Thoracic aorta endothelial cell (primary cell): ENCODE measurements around the gene PCDHB11. TPM values are rescaled to one million over a fixed set of nuclear protein-coding genes. Genes with fewer than 3 reads are reported as not detected.

ENCODE experiments used
- total RNA-seq: library from RNA; depleted of rRNA; stranded (reverse); fragments of >200 nt; gene quantifications from 2 replicates; pipeline ENCODE4 v1.2.3, GENCODE V29; 2012

The PCDHB11 gene
- 0.07 and 0.27 TPM in 2 replicates for total RNA-seq

GRCh38 chr5:141199359-141200235 lies at the start of gene PCDHB11:
Gene PCDHB11 (plus strand): TSS chr5:141199627. CDS start chr5:141199775, 148 bp downstream.

GRCh38 chr5:141149812-141150211 lies 49.6 kb upstream of the PCDHB11 start, which contains the start of gene PCDHB6:
Gene PCDHB6 (plus strand): TSS chr5:141150057. CDS start chr5:141150258, 201 bp downstream.

GRCh38 chr5:141172381-141173204 lies 26.8 kb upstream of the PCDHB11 start, which contains the start of gene PCDHB7:
Gene PCDHB7 (plus strand): TSS chr5:141172644. CDS start chr5:141172836, 192 bp downstream.

GRCh38 chr5:141177577-141178191 lies 21.7 kb upstream of the PCDHB11 start, which contains the start of gene PCDHB8:
Gene PCDHB8 (plus strand): TSS chr5:141177790. CDS start chr5:141178035, 245 bp downstream.

GRCh38 chr5:141182248-141182647 lies 17.2 kb upstream of the PCDHB11 start, which contains the start of gene PCDHB16:
Gene PCDHB16 (plus strand): TSS chr5:141182387. CDS start chr5:141182560, 173 bp downstream.

GRCh38 chr5:141186897-141187512 lies 12.4 kb upstream of the PCDHB11 start, which contains the start of gene PCDHB9:
Gene PCDHB9 (plus strand): TSS chr5:141187161. CDS start chr5:141187319, 158 bp downstream.

GRCh38 chr5:141192110-141192725 lies 7.2 kb upstream of the PCDHB11 start, which contains the start of gene PCDHB10:
Gene PCDHB10 (plus strand): TSS chr5:141192353. CDS start chr5:141192553, 200 bp downstream.

GRCh38 chr5:141208478-141208877 lies 9.1 kb downstream of the PCDHB11 start, which contains the start of gene PCDHB12:
Gene PCDHB12 (plus strand): TSS chr5:141208719. CDS start chr5:141208908, 189 bp downstream.

GRCh38 chr5:141213656-141214339 lies 14.4 kb downstream of the PCDHB11 start, which contains the start of gene PCDHB13:
Gene PCDHB13 (plus strand): TSS chr5:141213919. CDS start chr5:141214124, 205 bp downstream.

GRCh38 chr5:141223112-141223783 lies 23.8 kb downstream of the PCDHB11 start, which contains the start of gene PCDHB14:
Gene PCDHB14 (plus strand): TSS chr5:141223343. CDS start chr5:141223506, 163 bp downstream.

GRCh38 chr5:141245250-141245717 lies 45.9 kb downstream of the PCDHB11 start, which contains the start of gene PCDHB15:
Gene PCDHB15 (plus strand): TSS chr5:141245395. CDS start chr5:141245579, 184 bp downstream.

Other genes with a start within 250 kb of the PCDHB11 start
- 1.8 and 3.3 TPM in 2 replicates for gene PCDHAC2, start 233.2 kb upstream of the PCDHB11 start, total RNA-seq
- not detected in 2 replicates for gene PCDHB1, start 148.3 kb upstream of the PCDHB11 start, total RNA-seq
- 0.66 and 0.72 TPM in 2 replicates for gene PCDHB2, start 105.0 kb upstream of the PCDHB11 start, total RNA-seq
- 0.14 and 0.27 TPM in 2 replicates for gene PCDHB3, start 99.2 kb upstream of the PCDHB11 start, total RNA-seq
- gene PCDHB4, start 77.8 kb upstream of the PCDHB11 start, total RNA-seq: 0.07 and 0.13 TPM in 2 replicates
- gene PCDHB5, start 64.4 kb upstream of the PCDHB11 start, total RNA-seq: 0.40 and 0.43 TPM in 2 replicates
- gene PCDHB6, start 49.6 kb upstream of the PCDHB11 start, total RNA-seq: 0.07 TPM in 1 of 2 replicates, not detected in the other
- gene PCDHB7, start 27.0 kb upstream of the PCDHB11 start, total RNA-seq: 0.22 and 0.40 TPM in 2 replicates
- 0.07 and 0.13 TPM in 2 replicates for gene PCDHB8, start 21.8 kb upstream of the PCDHB11 start, total RNA-seq
- 0.07 and 0.13 TPM in 2 replicates for gene PCDHB16, start 17.2 kb upstream of the PCDHB11 start, total RNA-seq
- gene PCDHB9, start 12.5 kb upstream of the PCDHB11 start, total RNA-seq: 0.13 and 0.14 TPM in 2 replicates
- gene PCDHB10, start 7.3 kb upstream of the PCDHB11 start, total RNA-seq: 0.22 and 0.66 TPM in 2 replicates
- gene PCDHB12, start 9.1 kb downstream of the PCDHB11 start, total RNA-seq: 0.07 and 0.27 TPM in 2 replicates
- 0.22 and 0.66 TPM in 2 replicates for gene PCDHB13, start 14.3 kb downstream of the PCDHB11 start, total RNA-seq
- 0.14 and 0.53 TPM in 2 replicates for gene PCDHB14, start 23.7 kb downstream of the PCDHB11 start, total RNA-seq
- 0.14 and 0.66 TPM in 2 replicates for gene PCDHB15, start 45.8 kb downstream of the PCDHB11 start, total RNA-seq
- 0.27 and 0.50 TPM in 2 replicates for gene SLC25A2, start 104.4 kb downstream of the PCDHB11 start, total RNA-seq
- 62.1 and 70.6 TPM in 2 replicates for gene TAF7, start 121.2 kb downstream of the PCDHB11 start, total RNA-seq
- 0.22 and 0.40 TPM in 2 replicates for gene PCDHGA1, start 130.9 kb downstream of the PCDHB11 start, total RNA-seq
- 1.1 and 1.2 TPM in 2 replicates for gene PCDHGA2, start 139.1 kb downstream of the PCDHB11 start, total RNA-seq
- 0.65 and 0.93 TPM in 2 replicates for gene PCDHGA3, start 144.2 kb downstream of the PCDHB11 start, total RNA-seq
- 0.50 and 0.66 TPM in 2 replicates for gene PCDHGB1, start 150.5 kb downstream of the PCDHB11 start, total RNA-seq
- 2.2 and 5.2 TPM in 2 replicates for gene PCDHGA4, start 155.4 kb downstream of the PCDHB11 start, total RNA-seq
- gene PCDHGB2, start 160.4 kb downstream of the PCDHB11 start, total RNA-seq: 1.3 and 2.0 TPM in 2 replicates
- 0.72 and 1.1 TPM in 2 replicates for gene PCDHGA5, start 164.5 kb downstream of the PCDHB11 start, total RNA-seq
- gene PCDHGB3, start 170.6 kb downstream of the PCDHB11 start, total RNA-seq: 1.4 and 2.9 TPM in 2 replicates
- gene PCDHGA6, start 174.3 kb downstream of the PCDHB11 start, total RNA-seq: 2.1 and 2.9 TPM in 2 replicates
- 0.65 and 2.0 TPM in 2 replicates for gene PCDHGA7, start 183.1 kb downstream of the PCDHB11 start, total RNA-seq
- gene PCDHGB4, start 188.1 kb downstream of the PCDHB11 start, total RNA-seq: 5.6 and 9.7 TPM in 2 replicates
- 0.72 and 1.6 TPM in 2 replicates for gene PCDHGA8, start 193.0 kb downstream of the PCDHB11 start, total RNA-seq
- gene PCDHGB5, start 198.3 kb downstream of the PCDHB11 start, total RNA-seq: 9.1 and 13.4 TPM in 2 replicates
- gene PCDHGA9, start 203.2 kb downstream of the PCDHB11 start, total RNA-seq: 4.3 and 4.6 TPM in 2 replicates
- gene PCDHGB6, start 208.4 kb downstream of the PCDHB11 start, total RNA-seq: 2.9 and 3.3 TPM in 2 replicates
- gene PCDHGA10, start 213.4 kb downstream of the PCDHB11 start, total RNA-seq: 4.7 and 5.5 TPM in 2 replicates
- 9.4 and 9.8 TPM in 2 replicates for gene PCDHGB7, start 218.1 kb downstream of the PCDHB11 start, total RNA-seq
- 12.5 and 13.6 TPM in 2 replicates for gene PCDHGA11, start 221.4 kb downstream of the PCDHB11 start, total RNA-seq
- gene PCDHGA12, start 230.9 kb downstream of the PCDHB11 start, total RNA-seq: 10.8 and 12.6 TPM in 2 replicates